Lower lobe of right lung (tissue), 2 donors: ENCODE measurements around the gene CDH22. TPM values are rescaled to one million over a fixed set of nuclear protein-coding genes. Genes with fewer than 3 reads are reported as not detected.

Experiments used
- ATAC-seq, 2 donors: fragments of 200-7000 bp; cut with Tn5 transposase; one replicate each; pipeline ENCODE4 v1.9.1; 2020 to 2022; ENCODE audit warnings: mild to moderate bottlenecking in 2 of 2, moderate library complexity in 2 of 2
- DNase-seq: peaks from one replicate; pipeline ENCODE4 v3.0.0-alpha.2; 2020
- H3K27ac ChIP-seq: fragments of 200-600 bp; one replicate; pipeline ENCODE4 v1.8.0; 2022
- H3K27me3 ChIP-seq: fragments of 200-600 bp; one replicate; pipeline ENCODE4 v1.8.0; 2022; ENCODE audit warnings: low read depth
- H3K36me3 ChIP-seq: fragments of 200-600 bp; one replicate; pipeline ENCODE4 v1.8.0; 2022; ENCODE audit warnings: mild to moderate bottlenecking
- H3K4me1 ChIP-seq: fragments of 200-600 bp; one replicate; pipeline ENCODE4 v1.8.0; 2022
- H3K4me3 ChIP-seq: fragments of 200-600 bp; one replicate; pipeline ENCODE4 v1.8.0; 2022; ENCODE audit warnings: mild to moderate bottlenecking
- H3K9me3 ChIP-seq: fragments of 200-600 bp; one replicate; pipeline ENCODE4 v1.8.0; 2022
- intact Hi-C: fragments of 100-400 bp; cut with DNase I; formaldehyde crosslinking; loops from one replicate; pipeline ENCODE4 v1.11.0; 2022
- total RNA-seq: library from RNA; stranded (reverse); fragmentation: NEBNext Ultra II Directional; extraction: Animal tissue kit (Norgen Biotek cat#: 25700); gene quantifications from one replicate; pipeline ENCODE4 v1.2.1, GENCODE V29; 2021
- TF ChIP-seq, protein P1 (sequence below): fragments of 200-600 bp; IDR thresholded peaks from one replicate; pipeline ENCODE4 v1.8.0; 2022; ENCODE audit warnings: antibody characterized with exemption, mild to moderate bottlenecking
- donor health status: DM: no; HTN: yes; CAD: no; lungs with severe emphysema.

The CDH22 gene
- total RNA-seq, 1 donor from 2014 or later: 0.35 TPM

DNA sequence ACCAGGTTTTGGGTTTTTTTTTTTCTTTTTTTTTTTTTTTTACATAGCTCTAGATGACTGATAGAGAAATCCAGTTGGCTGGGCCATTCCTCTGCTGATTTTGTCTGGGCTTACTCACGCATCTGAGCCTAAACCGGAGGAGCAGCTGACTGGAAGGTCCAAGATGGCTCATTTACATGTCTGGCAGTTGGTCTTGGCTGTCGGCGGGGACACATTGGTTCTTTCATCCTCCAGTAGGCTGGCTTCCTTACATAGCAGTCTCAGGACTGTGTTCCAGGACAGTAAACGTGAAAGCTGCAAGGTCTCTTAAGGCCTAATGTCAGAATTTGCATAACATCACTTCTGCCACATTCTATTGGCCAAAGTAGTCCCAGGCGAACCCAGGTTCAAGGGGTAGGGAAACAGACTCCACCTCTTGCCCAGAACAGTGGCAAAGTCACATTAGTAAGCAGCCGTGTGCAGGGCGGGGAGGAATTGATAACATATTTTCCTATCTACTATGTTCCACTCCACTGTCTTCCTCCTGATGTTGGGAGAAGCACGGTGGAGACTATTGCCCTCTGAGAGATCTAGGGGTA, 87.0 kb downstream of the CDH22 start:
- ATAC-seq: no peak
- no peaks in the 10 kb centered on the region for H3K36me3 ChIP-seq
- no peak for DNase-seq
- intact Hi-C loops: no loop called here
- no peak overlapping the region for H3K4me3 ChIP-seq
- peaks cover 14% of the 10 kb centered on the region for H3K27me3 ChIP-seq
- no peaks in the 10 kb centered on the region for H3K9me3 ChIP-seq
- H3K27ac ChIP-seq: no peak overlapping the region
- H3K4me1 ChIP-seq: no peaks in the 10 kb centered on the region
- TF ChIP-seq, protein P1, sequence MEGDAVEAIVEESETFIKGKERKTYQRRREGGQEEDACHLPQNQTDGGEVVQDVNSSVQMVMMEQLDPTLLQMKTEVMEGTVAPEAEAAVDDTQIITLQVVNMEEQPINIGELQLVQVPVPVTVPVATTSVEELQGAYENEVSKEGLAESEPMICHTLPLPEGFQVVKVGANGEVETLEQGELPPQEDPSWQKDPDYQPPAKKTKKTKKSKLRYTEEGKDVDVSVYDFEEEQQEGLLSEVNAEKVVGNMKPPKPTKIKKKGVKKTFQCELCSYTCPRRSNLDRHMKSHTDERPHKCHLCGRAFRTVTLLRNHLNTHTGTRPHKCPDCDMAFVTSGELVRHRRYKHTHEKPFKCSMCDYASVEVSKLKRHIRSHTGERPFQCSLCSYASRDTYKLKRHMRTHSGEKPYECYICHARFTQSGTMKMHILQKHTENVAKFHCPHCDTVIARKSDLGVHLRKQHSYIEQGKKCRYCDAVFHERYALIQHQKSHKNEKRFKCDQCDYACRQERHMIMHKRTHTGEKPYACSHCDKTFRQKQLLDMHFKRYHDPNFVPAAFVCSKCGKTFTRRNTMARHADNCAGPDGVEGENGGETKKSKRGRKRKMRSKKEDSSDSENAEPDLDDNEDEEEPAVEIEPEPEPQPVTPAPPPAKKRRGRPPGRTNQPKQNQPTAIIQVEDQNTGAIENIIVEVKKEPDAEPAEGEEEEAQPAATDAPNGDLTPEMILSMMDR: no peak

DNA sequence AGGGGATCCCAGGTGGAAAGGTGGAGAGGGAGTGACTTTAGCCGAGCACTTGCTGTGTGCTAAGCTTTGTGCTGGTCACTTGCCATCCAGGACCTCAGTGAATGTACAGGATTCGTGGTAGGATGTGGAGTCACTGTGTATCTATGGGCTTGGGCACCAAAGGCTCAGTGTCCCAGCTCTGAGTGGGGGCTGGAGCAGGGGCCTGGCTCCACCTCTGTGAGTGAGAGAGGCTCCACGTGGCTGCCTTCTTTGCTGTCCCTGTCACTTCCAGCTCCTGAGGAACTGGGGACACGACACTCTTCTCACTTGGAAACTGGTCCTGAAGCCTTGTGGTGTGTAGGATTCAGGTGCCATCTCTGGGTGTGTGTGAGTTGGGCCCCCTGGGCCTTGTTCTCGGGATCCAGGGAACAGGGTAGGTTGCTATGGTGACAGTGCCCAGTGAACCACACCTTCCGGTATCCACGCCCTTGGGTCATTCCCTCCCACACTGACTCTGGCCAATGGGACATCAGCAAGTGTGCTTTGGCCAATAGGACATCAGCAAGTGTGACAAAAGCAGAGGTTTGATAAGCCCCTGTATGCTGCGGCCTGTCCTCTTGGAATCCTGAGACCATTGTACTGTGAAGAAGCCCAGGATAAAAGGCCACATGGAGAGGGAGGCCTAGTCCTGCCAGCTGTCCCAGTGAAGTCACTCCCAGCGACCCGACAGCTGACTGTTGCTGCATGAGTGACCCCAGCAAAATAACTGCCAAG, 87.7 kb downstream of the CDH22 start:
- H3K4me3 ChIP-seq: no peak overlapping the region
- DNase-seq (no peak), ATAC-seq (no peak)
- TF ChIP-seq, protein P1: no peak
- H3K9me3 ChIP-seq: no peaks in the 10 kb centered on the region
- no peak overlapping the region for H3K27ac ChIP-seq
- H3K36me3 ChIP-seq: no peaks in the 10 kb centered on the region
- no peaks in the 10 kb centered on the region for H3K4me1 ChIP-seq
- intact Hi-C loops: no loop called here
- H3K27me3 ChIP-seq: peaks cover 21% of the 10 kb centered on the region

DNA sequence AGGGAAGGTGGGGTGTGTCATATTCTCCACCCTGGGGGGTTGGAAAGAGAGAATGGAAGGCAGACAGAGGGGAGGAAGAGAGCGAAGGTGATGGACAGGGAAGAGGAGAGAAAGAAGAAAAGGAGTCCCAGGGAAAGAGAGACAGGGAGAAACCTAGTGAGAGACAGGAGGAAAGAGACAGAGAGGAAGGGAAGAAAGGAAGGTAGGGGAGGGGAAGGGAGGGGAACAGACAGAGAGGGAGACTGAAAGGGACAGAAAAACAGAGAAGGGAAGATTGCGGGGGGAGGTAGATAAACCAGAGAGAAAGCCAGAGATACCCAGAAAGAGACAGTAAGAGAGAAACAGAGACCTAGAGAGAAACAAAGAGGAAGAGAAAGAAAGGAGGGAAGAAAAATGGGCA, 88.4 kb downstream of the CDH22 start:
- TF ChIP-seq, protein P1: no peak
- no peaks in the 10 kb centered on the region for H3K4me1 ChIP-seq
- no peaks in the 10 kb centered on the region for H3K9me3 ChIP-seq
- no peak overlapping the region for H3K4me3 ChIP-seq
- peaks cover 23% of the 10 kb centered on the region for H3K27me3 ChIP-seq
- ATAC-seq (no peak), DNase-seq (no peak)
- intact Hi-C loops: no loop called here
- no peaks in the 10 kb centered on the region for H3K36me3 ChIP-seq
- no peak overlapping the region for H3K27ac ChIP-seq

DNA sequence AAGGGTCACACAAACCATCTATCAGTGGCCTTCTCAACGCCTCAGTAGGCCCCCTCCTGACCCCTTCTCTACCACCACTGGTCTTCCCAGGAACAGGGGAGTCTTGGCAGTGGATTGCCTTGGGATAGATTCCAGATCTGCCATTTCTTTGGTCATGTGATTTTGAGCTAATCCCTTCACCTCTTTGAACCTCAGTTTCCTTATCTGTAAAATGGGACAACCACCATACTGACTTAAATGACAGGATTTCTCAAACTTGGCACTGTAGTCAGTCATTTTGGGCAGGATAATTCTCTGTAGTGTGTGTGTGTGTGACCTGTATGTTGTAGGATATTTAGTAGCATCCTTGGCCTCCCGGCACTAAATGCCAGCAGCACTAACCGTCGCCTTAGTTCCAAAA, 89.1 kb downstream of the CDH22 start:
- no peak for DNase-seq
- intact Hi-C loops: no loop called here

DNA sequence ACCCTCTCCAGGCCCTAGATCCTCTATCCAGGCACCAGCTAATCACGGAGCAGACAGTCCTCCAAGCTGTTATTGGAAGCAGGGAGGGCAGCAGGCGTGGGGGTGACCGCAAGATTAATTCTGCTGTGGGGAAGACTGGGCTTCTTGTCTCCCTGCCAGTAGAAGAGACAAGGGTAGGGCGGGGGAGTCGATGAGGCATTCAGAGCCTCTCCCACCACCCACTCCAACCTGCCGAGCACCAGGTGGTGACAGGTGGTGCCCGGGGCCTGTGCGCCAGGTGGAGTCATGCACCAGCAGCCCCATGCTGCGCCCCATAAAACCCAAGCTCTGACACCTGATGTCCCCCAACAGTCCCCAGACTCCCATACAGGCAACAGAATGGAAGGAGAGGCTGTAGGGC, 89.6 kb downstream of the CDH22 start:
- TF ChIP-seq, protein P1: no peak
- Histone ChIP-seq H3K4me1 (no peaks in the 10 kb centered on the region), H3K27me3 (peaks cover 32% of the 10 kb centered on the region), H3K4me3 (no peak overlapping the region), H3K9me3 (no peaks in the 10 kb centered on the region), H3K36me3 (no peaks in the 10 kb centered on the region), H3K27ac (no peak overlapping the region)
- no peak for ATAC-seq
- intact Hi-C loops: no loop called here
- no peak for DNase-seq

More for the DNA sequence above, 89.1 kb downstream of the CDH22 start:
- Histone ChIP-seq H3K27me3 (peaks cover 27% of the 10 kb centered on the region), H3K4me1 (no peaks in the 10 kb centered on the region), H3K36me3 (no peaks in the 10 kb centered on the region), H3K9me3 (no peaks in the 10 kb centered on the region), H3K27ac (no peak overlapping the region), H3K4me3 (no peak overlapping the region)
- TF ChIP-seq, protein P1: no peak
- no peak for ATAC-seq
